ENCODE data around the gene ITGB1.

The ITGB1 gene

GRCh38 chr10:32851301-32851700, 106.7 kb downstream of the ITGB1 start:
- no peak overlapping the region for H3K4me3 ChIP-seq (replicated peaks in 1 of 2; ENCODE audit: low read depth in 2 of 2, low read length in 2 of 2)
- peak; percentile 2 to 11 for DNase-seq (ENCODE audit: low read depth in 2 of 2)
- no peak for TF ChIP-seq CTCF (IDR thresholded peaks at IDR 0.05; ENCODE audit: low read depth, low read length)

All from cardiac fibroblast (primary cell).